K562 (cell line): Measurements from ENCODE around the gene LNPEP. TPM values are rescaled to one million over a fixed set of nuclear protein-coding genes. Genes with fewer than 3 reads are reported as not detected.

Experiments used
- ATAC-seq: fragments of 200-7000 bp; cut with Tn5 transposase; 3 replicates; pipeline ENCODE4 v1.9.1; 2020; ENCODE audit warnings: moderate library complexity
- BruUV-seq: library from RNA; stranded (reverse); fragments of 400-500 nt; replicated peaks from 2 replicates; lab custom pipeline; 2021; lab: Mats Ljungman, UMichigan
- CTCF ChIA-PET: fragments of 300-600 bp; formaldehyde crosslinking; extraction: SDS; loops from one replicate; lab custom pipeline; 2021; ENCODE audit warnings: low intra/inter-chr PET ratio; lab: Yijun Ruan, JAX
- POLR2A ChIA-PET: fragments of 300-600, 350-650 bp; sonication (Branson Sonifier 250); formaldehyde crosslinking; extraction: SDS; loops from one replicate; lab custom pipeline; 2021; ENCODE audit warnings: antibody characterized with exemption, inconsistent platforms; lab: Yijun Ruan, JAX
- DNase-seq, 4 experiments: peaks; one replicate each; pipeline versions ENCODE4 v3.0.0 to v3.0.0-alpha.2; 2011 to 2018; ENCODE audit warnings: low spot score in 3 of 4, mixed read lengths in 3 of 4; ENCODE audit errors: extremely low read depth in 1 of 4
- FAIRE-seq: peaks from 2 replicates; lab custom pipeline; 2011; peaks lifted over from hg19 to GRCh38; lab: Jason Lieb, UNC
- H2AFZ ChIP-seq: 2 replicates; pipeline ENCODE4 v1.6.0; 2011; ENCODE audit warnings: low read depth, low read length, control low read depth, inconsistent platforms
- H3K27ac ChIP-seq: fragments of 200-600 bp; 3 replicates; pipeline ENCODE4 v1.8.0; 2011; ENCODE audit warnings: low read depth, mild to moderate bottlenecking, control low read depth, inconsistent platforms, low read length, moderate library complexity, mixed read lengths; ENCODE audit errors: extremely low read depth
- H3K27me3 ChIP-seq, 2 experiments: fragments of 300-600 bp in 1 of 2; 2 replicates in 1 of 2; 3 replicates in 1 of 2; pipeline versions ENCODE4 v1.6.0 to v1.8.0; 2011; ENCODE audit warnings: inconsistent platforms in 2 of 2, low read length in 2 of 2, mild to moderate bottlenecking in 1 of 2, mixed read lengths in 1 of 2, moderate library complexity in 1 of 2; ENCODE audit not compliant: control insufficient read depth in 2 of 2, insufficient read depth in 2 of 2
- H3K36me3 ChIP-seq: fragments of 300-600 bp; 3 replicates; pipeline ENCODE4 v1.8.0; 2011; ENCODE audit warnings: mild to moderate bottlenecking, low read length, inconsistent platforms; ENCODE audit not compliant: control insufficient read depth, insufficient read depth
- H3K4me1 ChIP-seq, 2 experiments: fragments of 200-600 bp in 1 of 2; replicated peaks in 1 of 2; 2 replicates in 1 of 2; 3 replicates in 1 of 2; pipeline versions ENCODE4 v1.5.1 to v1.8.0; 2011; ENCODE audit warnings: inconsistent platforms in 2 of 2, low read length in 2 of 2, mild to moderate bottlenecking in 1 of 2, mixed read lengths in 1 of 2, moderate library complexity in 1 of 2; ENCODE audit not compliant: control insufficient read depth in 2 of 2, insufficient read depth in 2 of 2
- H3K4me2 ChIP-seq: 2 replicates; pipeline ENCODE4 v1.6.1; 2011; ENCODE audit warnings: low read length, control low read depth, inconsistent platforms, mixed read lengths; ENCODE audit not compliant: insufficient read depth
- H3K4me3 ChIP-seq: fragments of 200-600 bp; sonication (generic), shearing (Covaris generic); 2 replicates; pipeline ENCODE4 v1.5.1; 2016; ENCODE audit warnings: control low read depth, inconsistent platforms
- H3K79me2 ChIP-seq: fragments of 200-600 bp; 3 replicates; pipeline ENCODE4 v1.8.0; 2011; ENCODE audit warnings: low read length, inconsistent platforms; ENCODE audit not compliant: control insufficient read depth, insufficient read depth
- H3K9ac ChIP-seq, 2 experiments: 2 replicates each; pipeline versions ENCODE4 v1.6.0 to v1.6.1; 2011; ENCODE audit warnings: low read depth in 2 of 2, low read length in 2 of 2, control low read depth in 1 of 2, inconsistent platforms in 1 of 2, mild to moderate bottlenecking in 1 of 2, mixed read lengths in 1 of 2; ENCODE audit not compliant: insufficient read depth in 1 of 2
- H3K9me1 ChIP-seq: one replicate; pipeline ENCODE4 v1.6.0; 2011; ENCODE audit warnings: inconsistent platforms, mild to moderate bottlenecking, low read length, moderate library complexity; ENCODE audit not compliant: control insufficient read depth, insufficient read depth
- H3K9me3 ChIP-seq: replicated peaks from 2 replicates; pipeline ENCODE4 v1.5.1; 2011; ENCODE audit warnings: low read depth, low read length, inconsistent platforms; ENCODE audit not compliant: control insufficient read depth, insufficient read depth
- H4K20me1 ChIP-seq: replicated peaks from 2 replicates; pipeline ENCODE4 v1.6.1; 2011; ENCODE audit warnings: low read length, inconsistent platforms, mixed read lengths; ENCODE audit not compliant: control insufficient read depth, insufficient read depth
- ETV5 ChIP-seq: sonication (generic); formaldehyde crosslinking; IDR thresholded peaks from 2 replicates; pipeline ENCODE4 v1.4.0; 2020; ENCODE audit warnings: low read depth, mild to moderate bottlenecking, missing genetic modification reagents
- FOS ChIP-seq: IDR thresholded peaks from 3 replicates; pipeline ENCODE4 v1.6.1; 2011; ENCODE audit not compliant: insufficient read length; ENCODE audit errors: extremely low read depth
- FOSL1 ChIP-seq: fragments of 200-800 bp; sonication (Bioruptor generic); conservative IDR thresholded peaks from 2 replicates; pipeline ENCODE4 v1.6.1; 2016; ENCODE audit warnings: missing genetic modification characterization, missing compliant biosample characterization
- MXD1 ChIP-seq: fragments of 250-450 bp; sonication (Bioruptor Pico); IDR thresholded peaks from 2 replicates; pipeline ENCODE4 v1.8.0; 2021; ENCODE audit warnings: borderline replicate concordance, mild to moderate bottlenecking, moderate library complexity; ENCODE audit not compliant: poor library complexity, severe bottlenecking
- NUFIP1 ChIP-seq: fragments of 450-650 bp; IDR thresholded peaks from 2 replicates; pipeline ENCODE4 v1.6.1; 2018; ENCODE audit not compliant: partially characterized antibody
- POLR2AphosphoS5 ChIP-seq: IDR thresholded peaks from 2 replicates; pipeline ENCODE4 v1.6.1; 2011; ENCODE audit warnings: mild to moderate bottlenecking, low read depth, low read length, moderate library complexity; ENCODE audit not compliant: control insufficient read depth, insufficient read depth
- ZBTB40 ChIP-seq, 2 experiments: fragments of 450-650 bp in 1 of 2; sonication (generic) in 1 of 2; formaldehyde crosslinking in 1 of 2; IDR thresholded peaks; 2 replicates each; pipeline versions ENCODE4 v1.7.1 to v1.9.0; 2016 to 2022; ENCODE audit warnings: inconsistent platforms in 1 of 2, mild to moderate bottlenecking in 1 of 2, missing genetic modification reagents in 1 of 2
- WGBS: fragments of 100-300 bp; shearing (Covaris generic); methylation state at CpG from one replicate; pipeline ENCODE4 v1.1.6; 2016; ENCODE audit warnings: low coverage, mixed read lengths; ENCODE audit not compliant: insufficient coverage; ENCODE audit errors: missing lambda C conversion rate; 5-methylcytosine and 5-hydroxymethylcytosine counted together
- in situ Hi-C: fragments of 300-500 bp; cut with MboI; formaldehyde crosslinking; loops from 4 replicates; pipeline ENCODE4 v1.15.0; 2018; ENCODE audit warnings: inconsistent platforms, mixed read lengths
- intact Hi-C: fragments of 100-400 bp; cut with micrococcal nuclease; formaldehyde crosslinking; loops from 2 replicates; pipeline ENCODE4 v1.14.2; 2022
- polyA plus RNA-seq, 8 experiments: library from polyadenylated mRNA; depleted of rRNA in 4 of 8; stranded (reverse) in 5 of 8; unstranded in 3 of 8; fragments of >200 nt; fragmentation: Nextera tagmentation in 2 of 8; fragmentation: Illumina TruSeq in 1 of 8; extraction: Ambion mirVana in 2 of 8; extraction: Trizol in 1 of 8; gene quantifications; 2 replicates each; pipeline versions ENCODE4 v1.2.1 to v1.2.3, GENCODE V29; 2011 to 2014; ENCODE audit warnings: inconsistent platforms in 1 of 8, missing spikeins in 1 of 8
- total RNA-seq, 7 experiments: library from RNA; depleted of rRNA in 6 of 7; stranded (reverse); fragments of >200 nt in 6 of 7; fragmentation: Illumina TruSeq in 2 of 7; extraction: Trizol in 2 of 7; gene quantifications; 2 replicates each; pipeline versions ENCODE4 v1.2.1 to v1.2.3, GENCODE V29; 2011 to 2021; ENCODE audit warnings: low replicate concordance in 1 of 7
- TF ChIP-seq, protein P1 (sequence below), 2 experiments: fragments of 250-450 bp in 1 of 2; fragments of 450-650 bp in 1 of 2; sonication (Bioruptor Pico) in 1 of 2; IDR thresholded peaks; 2 replicates each; pipeline versions ENCODE4 v1.6.1 to v1.8.0; 2016 to 2021; ENCODE audit warnings: mild to moderate bottlenecking in 2 of 2, moderate library complexity in 2 of 2, missing compliant biosample characterization in 1 of 2, missing genetic modification characterization in 1 of 2

The LNPEP gene
- total and polyA plus RNA-seq, 9 of the 15 experiments (the other 6 are each of a cell fraction or from before 2014, with no cell fraction given), result 2.6 to 27.9 (median 11.2) TPM

DNA sequence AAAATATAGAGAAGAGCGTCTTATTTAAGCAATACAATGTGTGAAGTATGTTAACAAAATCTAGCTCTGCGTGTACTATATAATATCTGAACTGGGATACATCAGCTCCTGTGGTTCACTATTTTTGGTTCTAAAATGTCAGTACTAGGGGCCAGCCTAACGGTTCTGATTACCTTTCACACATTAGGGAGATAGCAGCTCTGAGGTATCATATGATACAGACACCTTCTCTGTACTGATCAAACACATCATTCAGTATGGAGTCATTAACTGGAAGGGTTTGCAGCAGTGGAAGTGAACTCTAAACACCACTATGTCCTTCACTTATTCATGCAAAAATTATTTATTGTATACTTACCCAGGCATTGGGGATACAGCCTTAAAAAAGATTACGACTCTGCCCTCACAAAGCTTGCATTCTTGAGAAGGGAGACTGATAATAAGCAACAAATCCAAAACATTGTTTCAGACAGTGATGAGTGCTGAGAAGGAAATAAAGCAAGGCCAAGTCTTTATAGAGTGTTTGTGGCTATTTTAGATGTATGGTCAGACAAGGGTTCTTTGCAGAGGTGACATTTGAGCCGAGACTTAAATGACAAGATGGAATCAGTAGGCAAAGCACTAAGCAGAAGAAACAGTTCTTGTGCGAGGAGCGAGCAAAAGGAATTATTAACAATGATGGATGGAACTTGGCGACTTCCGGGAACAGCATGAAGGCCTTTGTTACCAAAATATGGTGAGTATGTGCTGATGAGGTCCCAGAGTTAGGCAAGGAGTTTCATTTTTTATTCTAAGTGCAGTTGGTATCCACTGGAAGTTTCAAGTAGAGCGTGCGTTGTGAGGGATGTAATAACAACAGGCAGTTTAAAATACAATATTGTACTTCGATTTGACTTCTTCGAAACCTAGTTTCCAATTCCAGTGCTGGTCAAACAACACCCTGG, 1.8 kb upstream of the LNPEP start:
- FAIRE-seq (peak; percentile 48), ATAC-seq (no peak), DNase-seq (peak in 1 of 4 experiments; percentile 45)
- peak overlapping the region; percentile 75 for H3K4me3 ChIP-seq
- peak overlapping the region; percentile 85 for H3K27ac ChIP-seq
- CTCF ChIA-PET, result no interaction called here
- H3K9ac ChIP-seq, result peak overlapping the region; percentile 80 to 97
- H3K36me3 ChIP-seq, result peaks cover 3% of the 10 kb centered on the region; the same call in 1 of the 3 replicates
- BruUV-seq, result TSS peak; percentile 63
- in situ Hi-C loops (no loop called here), intact Hi-C loops (loop anchor here (2.0 to 10.0 kb wide), 3 partner anchors 57 to 1991 kb away; partner anchors contain the start of genes CHD1 and ERAP2)
- no peaks in the 10 kb centered on the region for H3K9me1 ChIP-seq
- peaks cover 39% of the 10 kb centered on the region for H3K79me2 ChIP-seq
- peak overlapping the region; percentile 79 for H2AFZ ChIP-seq
- peak overlapping the region; percentile 97 for H3K4me2 ChIP-seq
- H3K27me3 ChIP-seq, result no peaks in the 10 kb centered on the region
- H3K4me1 ChIP-seq, result peaks cover 43 to 49% of the 10 kb centered on the region in 2 experiments
- no peaks in the 10 kb centered on the region for H4K20me1 ChIP-seq
- POLR2A ChIA-PET, result interaction anchor here (0.5 kb wide), 1 partner anchor 10 kb away, joined by 3 read pairs; no protein-coding TSS in a partner anchor
- 11% methylated on average over 13 of the region's 13 CpGs for WGBS
- no peaks in the 10 kb centered on the region for H3K9me3 ChIP-seq
- TF ChIP-seq FOS (no peak), NUFIP1 (no peak), FOSL1 (no peak), ETV5 (CRISPR knock-in tag) (no peak), MXD1 (CRISPR knock-in tag) (no peak), ZBTB40 (IDR thresholded peaks at IDR 0.05) (no peak), ZBTB40 (CRISPR knock-in tag; IDR thresholded peaks at IDR 0.05) (no peak), POLR2AphosphoS5 (no peak)
- TF ChIP-seq, protein P1, sequence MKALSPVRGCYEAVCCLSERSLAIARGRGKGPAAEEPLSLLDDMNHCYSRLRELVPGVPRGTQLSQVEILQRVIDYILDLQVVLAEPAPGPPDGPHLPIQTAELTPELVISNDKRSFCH (CRISPR knock-in tag; IDR thresholded peaks at IDR 0.05), result no peak
- TF ChIP-seq, protein P1 (tag; IDR thresholded peaks at IDR 0.05), result no peak
